ENCODE data around the gene CHAF1A.

CHAF1A gene

GRCh38 chr19:4402171-4403004, at the start of gene CHAF1A:
Gene CHAF1A (plus strand): TSS chr19:4402640. CDS start chr19:4402763, 123 bp downstream.
- peak; percentile 100 for DNase-seq (ENCODE audit: low read depth, low spot score)
- Histone ChIP-seq H3K36me3 (ENCODE audit: insufficient read depth, low read length) (peaks cover 24% of the 10 kb centered on the region), H3K4me3 (peak within 1 kb of the TSS; percentile 92), H3K9ac (ENCODE audit: insufficient read length) (peak within 1 kb of the TSS; percentile 97), H3K27ac (peak within 1 kb of the TSS; percentile 90), H3K9me3 (ENCODE audit: low read depth, low read length) (no peaks in the 10 kb centered on the region)
- TF ChIP-seq EZH2 (IDR thresholded peaks at IDR 0.05) (no peak), FOXP2 (optimal IDR thresholded peaks at IDR 0.05; ENCODE audit: control extremely low read depth, extremely low read length, insufficient read depth) (no peak), POLR2AphosphoS5 (IDR thresholded peaks at IDR 0.05; ENCODE audit: borderline replicate concordance, low read depth, low read length) (peak; percentile 46)

- TF ChIP-seq POLR2AphosphoS5 (IDR thresholded peaks at IDR 0.05; ENCODE audit: borderline replicate concordance, low read depth, low read length) (no peak), EZH2 (IDR thresholded peaks at IDR 0.05) (no peak), FOXP2 (optimal IDR thresholded peaks at IDR 0.05; ENCODE audit: control extremely low read depth, extremely low read length, insufficient read depth) (no peak)
- Histone ChIP-seq H3K9ac (ENCODE audit: insufficient read length) (no peak overlapping the region), H3K9me3 (ENCODE audit: low read depth, low read length) (no peaks in the 10 kb centered on the region), H3K4me3 (no peak overlapping the region), H3K36me3 (ENCODE audit: insufficient read depth, low read length) (no peaks in the 10 kb centered on the region), H3K27ac (no peak overlapping the region)
- DNase-seq (ENCODE audit: low read depth, low spot score), result no peak
These were observed 49.7 kb upstream of the CHAF1A start for GRCh38 chr19:4352701-4353121.

GRCh38 chr19:4354282-4354681, 48.2 kb upstream of the CHAF1A start:
- no peaks in the 10 kb centered on the region for H3K36me3 ChIP-seq (ENCODE audit: insufficient read depth, low read length)
- TF ChIP-seq FOXP2 (optimal IDR thresholded peaks at IDR 0.05; ENCODE audit: control extremely low read depth, extremely low read length, insufficient read depth) (no peak), EZH2 (IDR thresholded peaks at IDR 0.05) (no peak), POLR2AphosphoS5 (IDR thresholded peaks at IDR 0.05; ENCODE audit: borderline replicate concordance, low read depth, low read length) (no peak)

GRCh38 chr19:4354897-4355296, 47.5 kb upstream of the CHAF1A start:
- no peak overlapping the region for H3K4me3 ChIP-seq
- no peaks in the 10 kb centered on the region for H3K9me3 ChIP-seq (ENCODE audit: low read depth, low read length)
- no peak for TF ChIP-seq EZH2 (IDR thresholded peaks at IDR 0.05)
- no peak for TF ChIP-seq FOXP2 (optimal IDR thresholded peaks at IDR 0.05; ENCODE audit: control extremely low read depth, extremely low read length, insufficient read depth)
- TF ChIP-seq POLR2AphosphoS5 (IDR thresholded peaks at IDR 0.05; ENCODE audit: borderline replicate concordance, low read depth, low read length), result no peak
- H3K9ac ChIP-seq (ENCODE audit: insufficient read length), result no peak overlapping the region
- H3K36me3 ChIP-seq (ENCODE audit: insufficient read depth, low read length), result no peaks in the 10 kb centered on the region; the same call in 1 of the 2 replicates
- H3K27ac ChIP-seq, result no peak overlapping the region
- no peak for DNase-seq (ENCODE audit: low read depth, low spot score)

More at GRCh38 chr19:4354282-4354681, 48.2 kb upstream of the CHAF1A start:
- no peak overlapping the region for H3K9ac ChIP-seq (ENCODE audit: insufficient read length)
- no peak for DNase-seq (ENCODE audit: low read depth, low spot score)
- H3K9me3 ChIP-seq (ENCODE audit: low read depth, low read length), result no peaks in the 10 kb centered on the region
- H3K4me3 ChIP-seq, result no peak overlapping the region
- no peak overlapping the region for H3K27ac ChIP-seq

GRCh38 chr19:4357095-4357797, 45.2 kb upstream of the CHAF1A start:
- DNase-seq (ENCODE audit: low read depth, low spot score), result no peak
- Histone ChIP-seq H3K9ac (ENCODE audit: insufficient read length) (no peak overlapping the region), H3K9me3 (ENCODE audit: low read depth, low read length) (no peaks in the 10 kb centered on the region), H3K36me3 (ENCODE audit: insufficient read depth, low read length) (peaks cover 7% of the 10 kb centered on the region; the same call in 1 of the 2 replicates), H3K4me3 (no peak overlapping the region), H3K27ac (no peak overlapping the region)
- TF ChIP-seq FOXP2 (optimal IDR thresholded peaks at IDR 0.05; ENCODE audit: control extremely low read depth, extremely low read length, insufficient read depth) (no peak), POLR2AphosphoS5 (IDR thresholded peaks at IDR 0.05; ENCODE audit: borderline replicate concordance, low read depth, low read length) (no peak), EZH2 (IDR thresholded peaks at IDR 0.05) (no peak)

GRCh38 chr19:4357921-4358326, 44.5 kb upstream of the CHAF1A start:
- no peaks in the 10 kb centered on the region for H3K9me3 ChIP-seq (ENCODE audit: low read depth, low read length)
- no peak for DNase-seq (ENCODE audit: low read depth, low spot score)
- TF ChIP-seq FOXP2 (optimal IDR thresholded peaks at IDR 0.05; ENCODE audit: control extremely low read depth, extremely low read length, insufficient read depth) (no peak), POLR2AphosphoS5 (IDR thresholded peaks at IDR 0.05; ENCODE audit: borderline replicate concordance, low read depth, low read length) (no peak), EZH2 (IDR thresholded peaks at IDR 0.05) (no peak)
- H3K4me3 ChIP-seq, result no peak overlapping the region
- peaks cover 7% of the 10 kb centered on the region; the same call in 1 of the 2 replicates for H3K36me3 ChIP-seq (ENCODE audit: insufficient read depth, low read length)
- no peak overlapping the region for H3K9ac ChIP-seq (ENCODE audit: insufficient read length)
- H3K27ac ChIP-seq, result no peak overlapping the region

- H3K4me3 ChIP-seq, result no peak overlapping the region
- no peak for DNase-seq (ENCODE audit: low read depth, low spot score)
- peaks cover 10% of the 10 kb centered on the region; the same call in 1 of the 2 replicates for H3K36me3 ChIP-seq (ENCODE audit: insufficient read depth, low read length)
- no peak overlapping the region for H3K27ac ChIP-seq
- no peak for TF ChIP-seq FOXP2 (optimal IDR thresholded peaks at IDR 0.05; ENCODE audit: control extremely low read depth, extremely low read length, insufficient read depth)
- no peak for TF ChIP-seq EZH2 (IDR thresholded peaks at IDR 0.05)
- TF ChIP-seq POLR2AphosphoS5 (IDR thresholded peaks at IDR 0.05; ENCODE audit: borderline replicate concordance, low read depth, low read length), result no peak; the same call in 1 of the 2 replicates
- H3K9ac ChIP-seq (ENCODE audit: insufficient read length), result no peak overlapping the region
- H3K9me3 ChIP-seq (ENCODE audit: low read depth, low read length), result no peaks in the 10 kb centered on the region
These were observed 43.5 kb upstream of the CHAF1A start for GRCh38 chr19:4358709-4359626.
